ENCODE measurements around the gene MSTO1.
A peak's percentile ranks its signal among the peaks of the same experiment; 100 is the strongest.
"Not testable (repeated sequence)": the region's sequence is repeated elsewhere in the genome, so short reads cannot be mapped to it uniquely, and the experiment has no call there.

MSTO1 gene

GRCh38 chr1:155609515-155610256, at the start of gene MSTO1:
Gene MSTO1, plus strand, starts transcription at chr1:155610218. Its CDS starts 31 bp downstream, at chr1:155610249.
- peak; percentile 94 for DNase-seq

GRCh38 chr1:155561779-155562580, 48.0 kb upstream of the MSTO1 start:
- peak; percentile 79 for DNase-seq

- DNase-seq, result peak; percentile 93
Observed at GRCh38 chr1:155562581-155563376, 47.2 kb upstream of the MSTO1 start, which contains the start of gene ASH1L. Gene ASH1L, minus strand, starts transcription at chr1:155562803. Its CDS starts 41,284 bp downstream, at chr1:155521519.

GRCh38 chr1:155563377-155564022, 46.5 kb upstream of the MSTO1 start:
- not testable (repeated sequence) for DNase-seq

- no peak for DNase-seq
Observed at GRCh38 chr1:155569988-155570592, 39.9 kb upstream of the MSTO1 start.

GRCh38 chr1:155570593-155570990, 39.4 kb upstream of the MSTO1 start:
- DNase-seq, result no peak

- DNase-seq, result no peak
Observed at GRCh38 chr1:155574077-155574476, 35.9 kb upstream of the MSTO1 start.

GRCh38 chr1:155575608-155576007, 34.4 kb upstream of the MSTO1 start:
- DNase-seq, result not testable (repeated sequence)

- not testable (repeated sequence) for DNase-seq
Observed at GRCh38 chr1:155583846-155584245, 26.2 kb upstream of the MSTO1 start.

GRCh38 chr1:155589282-155589681, 20.7 kb upstream of the MSTO1 start:
- not testable (repeated sequence) for DNase-seq

GRCh38 chr1:155590516-155591247, 19.3 kb upstream of the MSTO1 start:
- not testable (repeated sequence) for DNase-seq

- peak; percentile 49 for DNase-seq
Observed at GRCh38 chr1:155591770-155592169, 18.2 kb upstream of the MSTO1 start.

- DNase-seq, result not testable (repeated sequence)
Observed at GRCh38 chr1:155595877-155596474, 14.0 kb upstream of the MSTO1 start.

GRCh38 chr1:155596864-155597263, 13.2 kb upstream of the MSTO1 start:
- no peak for DNase-seq

GRCh38 chr1:155598842-155599331, 11.1 kb upstream of the MSTO1 start:
- DNase-seq, result peak; percentile 35

- DNase-seq, result not testable (repeated sequence)
Observed at GRCh38 chr1:155599828-155600572, 10.0 kb upstream of the MSTO1 start.

- DNase-seq, result no peak
Observed at GRCh38 chr1:155607708-155608107, 2.3 kb upstream of the MSTO1 start.

- DNase-seq, result no peak
Observed at GRCh38 chr1:155608888-155609225, 1.2 kb upstream of the MSTO1 start.

- not testable (repeated sequence) for DNase-seq
Observed at GRCh38 chr1:155610257-155610647, 234 bp downstream of the MSTO1 start.

GRCh38 chr1:155613226-155613625, 3.2 kb downstream of the MSTO1 start:
- DNase-seq, result not testable (repeated sequence)

Measured in NCI-H2171 (cell line).